ENCODE measurements around the gene KLK12.

KLK12 gene

DNA sequence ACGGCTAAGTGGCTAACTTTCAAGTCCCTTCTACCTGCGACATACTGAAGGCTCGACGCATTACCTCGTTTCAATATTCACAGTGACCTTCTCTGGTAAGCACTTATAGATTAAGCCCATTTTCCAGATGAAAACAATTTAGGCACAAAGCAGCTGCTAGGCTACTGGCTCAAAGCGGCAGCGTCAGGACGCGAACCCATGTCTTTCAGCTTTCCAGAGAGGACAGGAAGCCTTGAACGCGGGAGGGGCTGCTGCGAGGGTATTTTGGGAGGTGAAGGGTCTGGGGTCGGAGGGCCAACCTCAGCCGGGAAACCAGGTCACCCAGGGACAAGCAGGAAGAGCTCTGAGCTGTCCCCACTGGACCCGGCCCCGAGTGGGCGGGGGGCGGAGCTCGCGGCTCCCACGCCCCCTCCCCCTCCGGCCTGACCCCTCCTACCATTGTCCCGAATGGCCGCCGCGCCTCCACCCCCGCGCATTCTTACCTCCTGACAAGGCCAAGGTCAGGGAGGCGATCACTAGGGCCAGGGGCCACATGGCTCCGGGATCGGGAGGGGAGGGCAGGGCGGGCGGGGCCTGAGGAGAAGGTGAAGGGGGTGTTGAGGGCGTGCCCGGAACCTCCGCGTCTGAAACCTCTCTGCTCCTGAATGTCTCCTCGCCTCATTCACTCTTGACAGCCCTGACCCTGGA lies 29.9 kb upstream of the KLK12 start, which contains the start of gene KLK13 (continued):
- TF ChIP-seq, protein P1, sequence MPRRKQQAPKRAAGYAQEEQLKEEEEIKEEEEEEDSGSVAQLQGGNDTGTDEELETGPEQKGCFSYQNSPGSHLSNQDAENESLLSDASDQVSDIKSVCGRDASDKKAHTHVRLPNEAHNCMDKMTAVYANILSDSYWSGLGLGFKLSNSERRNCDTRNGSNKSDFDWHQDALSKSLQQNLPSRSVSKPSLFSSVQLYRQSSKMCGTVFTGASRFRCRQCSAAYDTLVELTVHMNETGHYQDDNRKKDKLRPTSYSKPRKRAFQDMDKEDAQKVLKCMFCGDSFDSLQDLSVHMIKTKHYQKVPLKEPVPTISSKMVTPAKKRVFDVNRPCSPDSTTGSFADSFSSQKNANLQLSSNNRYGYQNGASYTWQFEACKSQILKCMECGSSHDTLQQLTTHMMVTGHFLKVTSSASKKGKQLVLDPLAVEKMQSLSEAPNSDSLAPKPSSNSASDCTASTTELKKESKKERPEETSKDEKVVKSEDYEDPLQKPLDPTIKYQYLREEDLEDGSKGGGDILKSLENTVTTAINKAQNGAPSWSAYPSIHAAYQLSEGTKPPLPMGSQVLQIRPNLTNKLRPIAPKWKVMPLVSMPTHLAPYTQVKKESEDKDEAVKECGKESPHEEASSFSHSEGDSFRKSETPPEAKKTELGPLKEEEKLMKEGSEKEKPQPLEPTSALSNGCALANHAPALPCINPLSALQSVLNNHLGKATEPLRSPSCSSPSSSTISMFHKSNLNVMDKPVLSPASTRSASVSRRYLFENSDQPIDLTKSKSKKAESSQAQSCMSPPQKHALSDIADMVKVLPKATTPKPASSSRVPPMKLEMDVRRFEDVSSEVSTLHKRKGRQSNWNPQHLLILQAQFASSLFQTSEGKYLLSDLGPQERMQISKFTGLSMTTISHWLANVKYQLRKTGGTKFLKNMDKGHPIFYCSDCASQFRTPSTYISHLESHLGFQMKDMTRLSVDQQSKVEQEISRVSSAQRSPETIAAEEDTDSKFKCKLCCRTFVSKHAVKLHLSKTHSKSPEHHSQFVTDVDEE (CRISPR knock-in tag; IDR thresholded peaks at IDR 0.05): no peak
- TF ChIP-seq ZNF565 (CRISPR knock-in tag; conservative IDR thresholded peaks at IDR 0.05; ENCODE audit: low read depth) (no peak), ESRRG (CRISPR knock-in tag; IDR thresholded peaks at IDR 0.05) (no peak), SNAI2 (CRISPR knock-in tag; IDR thresholded peaks at IDR 0.05) (no peak)

- no peak for ATAC-seq
- no peak for TF ChIP-seq GLIS3 (CRISPR knock-in tag; IDR thresholded peaks at IDR 0.05)
- TF ChIP-seq CSRNP3 (CRISPR knock-in tag; IDR thresholded peaks at IDR 0.05): no peak
Measured at GRCh38 chr19:51063664-51064063, 28.9 kb upstream of the KLK12 start.

DNA sequence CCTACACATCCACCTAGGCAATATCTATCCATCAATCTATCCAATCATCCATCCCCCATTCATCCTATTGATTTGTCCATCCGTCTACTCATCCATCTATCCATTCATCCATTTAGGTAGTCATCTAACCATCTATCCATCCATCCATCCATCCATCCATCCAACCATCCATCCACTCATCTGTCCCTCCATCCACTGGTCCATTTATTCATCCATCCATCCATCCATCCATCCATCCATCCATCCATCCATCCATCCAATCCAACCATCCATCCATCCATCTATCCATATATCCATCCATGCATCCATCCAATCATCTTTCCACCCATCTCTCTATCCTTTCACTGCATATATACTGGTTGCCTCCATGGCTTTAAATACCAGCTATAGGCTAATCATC lies 26.2 kb upstream of the KLK12 start:
- ATAC-seq: no peak
- TF ChIP-seq GLIS3 (CRISPR knock-in tag; IDR thresholded peaks at IDR 0.05) (no peak), ZFP3 (CRISPR knock-in tag; IDR thresholded peaks at IDR 0.05) (no peak), PPARA (CRISPR knock-in tag; IDR thresholded peaks at IDR 0.05; ENCODE audit: borderline replicate concordance) (no peak), BACH2 (CRISPR knock-in tag; IDR thresholded peaks at IDR 0.05; ENCODE audit: borderline replicate concordance) (no peak), CREB5 (CRISPR knock-in tag; IDR thresholded peaks at IDR 0.05; ENCODE audit: low read depth) (no peak), OSR1 (CRISPR knock-in tag; IDR thresholded peaks at IDR 0.05) (no peak), PATZ1 (CRISPR knock-in tag; IDR thresholded peaks at IDR 0.05; ENCODE audit: borderline replicate concordance) (no peak)

GRCh38 chr19:51060336-51060735 lies 25.5 kb upstream of the KLK12 start:
- TF ChIP-seq CSDC2 (CRISPR knock-in tag; IDR thresholded peaks at IDR 0.05) (no peak), ZFP3 (CRISPR knock-in tag; IDR thresholded peaks at IDR 0.05) (no peak), SNAI2 (CRISPR knock-in tag; IDR thresholded peaks at IDR 0.05) (no peak), OSR1 (CRISPR knock-in tag; IDR thresholded peaks at IDR 0.05) (no peak), ZNF70 (CRISPR knock-in tag; IDR thresholded peaks at IDR 0.05) (no peak), TOX (CRISPR knock-in tag; IDR thresholded peaks at IDR 0.05; ENCODE audit: borderline replicate concordance) (no peak), ISL1 (CRISPR knock-in tag; IDR thresholded peaks at IDR 0.05) (no peak), GLIS3 (CRISPR knock-in tag; IDR thresholded peaks at IDR 0.05) (no peak), CREB5 (CRISPR knock-in tag; IDR thresholded peaks at IDR 0.05; ENCODE audit: low read depth) (no peak), BACH2 (CRISPR knock-in tag; IDR thresholded peaks at IDR 0.05; ENCODE audit: borderline replicate concordance) (no peak), CSRNP3 (CRISPR knock-in tag; IDR thresholded peaks at IDR 0.05) (no peak), TCF4 (CRISPR knock-in tag; IDR thresholded peaks at IDR 0.05; ENCODE audit: borderline replicate concordance) (no peak), ESRRG (CRISPR knock-in tag; IDR thresholded peaks at IDR 0.05) (no peak), ZNF8 (CRISPR knock-in tag; IDR thresholded peaks at IDR 0.05) (no peak)
- TF ChIP-seq, protein P2, sequence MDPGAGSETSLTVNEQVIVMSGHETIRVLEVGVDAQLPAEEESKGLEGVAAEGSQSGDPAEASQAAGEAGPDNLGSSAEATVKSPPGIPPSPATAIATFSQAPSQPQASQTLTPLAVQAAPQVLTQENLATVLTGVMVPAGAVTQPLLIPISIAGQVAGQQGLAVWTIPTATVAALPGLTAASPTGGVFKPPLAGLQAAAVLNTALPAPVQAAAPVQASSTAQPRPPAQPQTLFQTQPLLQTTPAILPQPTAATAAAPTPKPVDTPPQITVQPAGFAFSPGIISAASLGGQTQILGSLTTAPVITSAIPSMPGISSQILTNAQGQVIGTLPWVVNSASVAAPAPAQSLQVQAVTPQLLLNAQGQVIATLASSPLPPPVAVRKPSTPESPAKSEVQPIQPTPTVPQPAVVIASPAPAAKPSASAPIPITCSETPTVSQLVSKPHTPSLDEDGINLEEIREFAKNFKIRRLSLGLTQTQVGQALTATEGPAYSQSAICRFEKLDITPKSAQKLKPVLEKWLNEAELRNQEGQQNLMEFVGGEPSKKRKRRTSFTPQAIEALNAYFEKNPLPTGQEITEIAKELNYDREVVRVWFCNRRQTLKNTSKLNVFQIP (CRISPR knock-in tag; IDR thresholded peaks at IDR 0.05; ENCODE audit: borderline replicate concordance, low read depth): no peak
- TF ChIP-seq, protein P1 (CRISPR knock-in tag; IDR thresholded peaks at IDR 0.05): no peak
- no peak for ATAC-seq
